K562 (cell line): Measurements from ENCODE around the gene C20orf173. TPM values are rescaled to one million over a fixed set of nuclear protein-coding genes. Genes with fewer than 3 reads are reported as not detected.

Experiments used
- ATAC-seq: fragments of 200-7000 bp; cut with Tn5 transposase; 3 replicates; pipeline ENCODE4 v1.9.1; 2020; ENCODE audit warnings: moderate library complexity
- BruUV-seq: library from RNA; stranded (reverse); fragments of 400-500 nt; replicated peaks from 2 replicates; lab custom pipeline; 2021; lab: Mats Ljungman, UMichigan
- CTCF ChIA-PET: fragments of 300-600 bp; formaldehyde crosslinking; extraction: SDS; loops from one replicate; lab custom pipeline; 2021; ENCODE audit warnings: low intra/inter-chr PET ratio; lab: Yijun Ruan, JAX
- POLR2A ChIA-PET: fragments of 300-600, 350-650 bp; sonication (Branson Sonifier 250); formaldehyde crosslinking; extraction: SDS; loops from one replicate; lab custom pipeline; 2021; ENCODE audit warnings: antibody characterized with exemption, inconsistent platforms; lab: Yijun Ruan, JAX
- DNase-seq, 4 experiments: peaks; one replicate each; pipeline versions ENCODE4 v3.0.0 to v3.0.0-alpha.2; 2011 to 2018; ENCODE audit warnings: low spot score in 3 of 4, mixed read lengths in 3 of 4; ENCODE audit errors: extremely low read depth in 1 of 4
- FAIRE-seq: peaks from 2 replicates; lab custom pipeline; 2011; peaks lifted over from hg19 to GRCh38; lab: Jason Lieb, UNC
- H2AFZ ChIP-seq: 2 replicates; pipeline ENCODE4 v1.6.0; 2011; ENCODE audit warnings: low read depth, low read length, control low read depth, inconsistent platforms
- H3K27ac ChIP-seq: fragments of 200-600 bp; 3 replicates; pipeline ENCODE4 v1.8.0; 2011; ENCODE audit warnings: low read depth, mild to moderate bottlenecking, control low read depth, inconsistent platforms, low read length, moderate library complexity, mixed read lengths; ENCODE audit errors: extremely low read depth
- H3K27me3 ChIP-seq, 2 experiments: fragments of 300-600 bp in 1 of 2; 2 replicates in 1 of 2; 3 replicates in 1 of 2; pipeline versions ENCODE4 v1.6.0 to v1.8.0; 2011; ENCODE audit warnings: inconsistent platforms in 2 of 2, low read length in 2 of 2, mild to moderate bottlenecking in 1 of 2, mixed read lengths in 1 of 2, moderate library complexity in 1 of 2; ENCODE audit not compliant: control insufficient read depth in 2 of 2, insufficient read depth in 2 of 2
- H3K36me3 ChIP-seq: fragments of 300-600 bp; 3 replicates; pipeline ENCODE4 v1.8.0; 2011; ENCODE audit warnings: mild to moderate bottlenecking, low read length, inconsistent platforms; ENCODE audit not compliant: control insufficient read depth, insufficient read depth
- H3K4me1 ChIP-seq, 2 experiments: fragments of 200-600 bp in 1 of 2; replicated peaks in 1 of 2; 2 replicates in 1 of 2; 3 replicates in 1 of 2; pipeline versions ENCODE4 v1.5.1 to v1.8.0; 2011; ENCODE audit warnings: inconsistent platforms in 2 of 2, low read length in 2 of 2, mild to moderate bottlenecking in 1 of 2, mixed read lengths in 1 of 2, moderate library complexity in 1 of 2; ENCODE audit not compliant: control insufficient read depth in 2 of 2, insufficient read depth in 2 of 2
- H3K4me2 ChIP-seq: 2 replicates; pipeline ENCODE4 v1.6.1; 2011; ENCODE audit warnings: low read length, control low read depth, inconsistent platforms, mixed read lengths; ENCODE audit not compliant: insufficient read depth
- H3K4me3 ChIP-seq: fragments of 200-600 bp; sonication (generic), shearing (Covaris generic); 2 replicates; pipeline ENCODE4 v1.5.1; 2016; ENCODE audit warnings: control low read depth, inconsistent platforms
- H3K79me2 ChIP-seq: fragments of 200-600 bp; 3 replicates; pipeline ENCODE4 v1.8.0; 2011; ENCODE audit warnings: low read length, inconsistent platforms; ENCODE audit not compliant: control insufficient read depth, insufficient read depth
- H3K9ac ChIP-seq, 2 experiments: 2 replicates each; pipeline versions ENCODE4 v1.6.0 to v1.6.1; 2011; ENCODE audit warnings: low read depth in 2 of 2, low read length in 2 of 2, control low read depth in 1 of 2, inconsistent platforms in 1 of 2, mild to moderate bottlenecking in 1 of 2, mixed read lengths in 1 of 2; ENCODE audit not compliant: insufficient read depth in 1 of 2
- H3K9me1 ChIP-seq: one replicate; pipeline ENCODE4 v1.6.0; 2011; ENCODE audit warnings: inconsistent platforms, mild to moderate bottlenecking, low read length, moderate library complexity; ENCODE audit not compliant: control insufficient read depth, insufficient read depth
- H3K9me3 ChIP-seq: replicated peaks from 2 replicates; pipeline ENCODE4 v1.5.1; 2011; ENCODE audit warnings: low read depth, low read length, inconsistent platforms; ENCODE audit not compliant: control insufficient read depth, insufficient read depth
- H4K20me1 ChIP-seq: replicated peaks from 2 replicates; pipeline ENCODE4 v1.6.1; 2011; ENCODE audit warnings: low read length, inconsistent platforms, mixed read lengths; ENCODE audit not compliant: control insufficient read depth, insufficient read depth
- BRCA1 ChIP-seq, 2 experiments: fragments of 450-650 bp in 1 of 2; sonication (generic) in 1 of 2; formaldehyde crosslinking in 1 of 2; IDR thresholded peaks; 2 replicates each; pipeline versions ENCODE4 v1.5.0 to v1.6.1; 2017 to 2020; ENCODE audit warnings: mild to moderate bottlenecking in 1 of 2, missing genetic modification reagents in 1 of 2
- CREM ChIP-seq: IDR thresholded peaks from 2 replicates; pipeline ENCODE4 v1.6.1; 2014; ENCODE audit warnings: antibody characterized with exemption, low read depth
- NR3C1 ChIP-seq: sonication (generic); formaldehyde crosslinking; IDR thresholded peaks from 2 replicates; pipeline ENCODE4 v1.8.1; 2022; ENCODE audit warnings: missing genetic modification reagents
- ZBTB17 ChIP-seq: fragments of 450-650 bp; formaldehyde crosslinking; IDR thresholded peaks from 2 replicates; pipeline ENCODE4 v1.4.0; 2020; ENCODE audit warnings: mild to moderate bottlenecking
- WGBS: fragments of 100-300 bp; shearing (Covaris generic); methylation state at CpG from one replicate; pipeline ENCODE4 v1.1.6; 2016; ENCODE audit warnings: low coverage, mixed read lengths; ENCODE audit not compliant: insufficient coverage; ENCODE audit errors: missing lambda C conversion rate; 5-methylcytosine and 5-hydroxymethylcytosine counted together
- in situ Hi-C: fragments of 300-500 bp; cut with MboI; formaldehyde crosslinking; loops from 4 replicates; pipeline ENCODE4 v1.15.0; 2018; ENCODE audit warnings: inconsistent platforms, mixed read lengths
- intact Hi-C: fragments of 100-400 bp; cut with micrococcal nuclease; formaldehyde crosslinking; loops from 2 replicates; pipeline ENCODE4 v1.14.2; 2022
- polyA plus RNA-seq, 8 experiments: library from polyadenylated mRNA; depleted of rRNA in 4 of 8; stranded (reverse) in 5 of 8; unstranded in 3 of 8; fragments of >200 nt; fragmentation: Nextera tagmentation in 2 of 8; fragmentation: Illumina TruSeq in 1 of 8; extraction: Ambion mirVana in 2 of 8; extraction: Trizol in 1 of 8; gene quantifications; 2 replicates each; pipeline versions ENCODE4 v1.2.1 to v1.2.3, GENCODE V29; 2011 to 2014; ENCODE audit warnings: inconsistent platforms in 1 of 8, missing spikeins in 1 of 8
- total RNA-seq, 7 experiments: library from RNA; depleted of rRNA in 6 of 7; stranded (reverse); fragments of >200 nt in 6 of 7; fragmentation: Illumina TruSeq in 2 of 7; extraction: Trizol in 2 of 7; gene quantifications; 2 replicates each; pipeline versions ENCODE4 v1.2.1 to v1.2.3, GENCODE V29; 2011 to 2021; ENCODE audit warnings: low replicate concordance in 1 of 7

Gene C20orf173
- total and polyA plus RNA-seq, 9 of the 15 experiments (the other 6 are each of a cell fraction or from before 2014, with no cell fraction given) = not detected

DNA sequence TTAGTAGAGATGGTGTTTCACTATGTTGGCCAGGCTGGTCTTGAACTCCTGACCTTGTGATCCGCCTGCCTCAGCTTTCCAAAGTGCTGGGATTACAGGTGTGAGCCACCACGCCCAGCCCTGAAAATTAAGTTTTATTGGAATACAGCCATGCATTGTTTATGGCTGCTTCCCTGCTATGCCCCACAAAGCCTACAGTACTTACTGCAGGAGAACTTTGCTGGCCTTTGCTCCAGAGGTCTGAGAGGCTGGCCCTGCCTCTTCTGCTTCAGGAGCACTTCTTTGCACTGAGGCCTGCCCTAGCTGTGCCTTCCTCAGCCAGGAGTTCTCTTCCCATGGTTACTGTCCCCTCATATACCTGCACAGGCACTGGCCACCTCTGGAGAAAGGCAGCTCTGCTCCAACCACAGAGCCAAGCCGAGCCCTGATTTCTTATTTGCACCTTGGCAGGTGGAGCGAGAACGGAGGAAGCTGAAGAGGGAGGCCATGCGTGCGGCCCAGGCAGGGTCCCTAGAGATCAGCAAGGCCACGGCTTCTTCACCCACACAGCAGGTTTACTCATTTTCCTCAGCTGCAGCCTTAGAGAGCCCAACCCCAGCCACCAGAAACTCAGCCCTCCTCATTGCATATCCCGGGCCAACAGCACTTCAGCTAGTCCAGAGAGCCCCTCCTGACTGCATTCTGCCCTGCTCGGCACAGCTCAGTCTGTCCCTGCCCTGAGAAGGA is 20.8 kb downstream of the C20orf173 start:
- DNase-seq (no peak), FAIRE-seq (no peak), ATAC-seq (no peak)
- intact Hi-C loops (no loop called here), in situ Hi-C loops (no loop called here)
- Histone ChIP-seq H3K4me3 (no peak overlapping the region), H3K4me1 (peaks cover 0 to 6% of the 10 kb centered on the region in 2 experiments; a peak in 2 of 5 replicates), H3K9me1 (no peaks in the 10 kb centered on the region), H3K36me3 (peaks cover 64% of the 10 kb centered on the region; the same call in 2 of the 3 replicates), H2AFZ (no peak overlapping the region), H3K27ac (no peak overlapping the region), H3K27me3 (no peaks in the 10 kb centered on the region), H3K9me3 (no peaks in the 10 kb centered on the region), H3K79me2 (no peaks in the 10 kb centered on the region), H3K9ac (no peak overlapping the region), H3K4me2 (no peak overlapping the region), H4K20me1 (peaks cover 10% of the 10 kb centered on the region; the same call in 1 of the 2 replicates)
- CTCF ChIA-PET = no interaction called here
- WGBS = 87% methylated on average over 9 of the region's 10 CpGs
- POLR2A ChIA-PET = interaction anchor here (0.6 to 1.2 kb wide), 3 partner anchors 8 to 586 kb away, joined by 3 to 4 read pairs (median 3); no protein-coding TSS in a partner anchor
- BruUV-seq = no TSS peak
- TF ChIP-seq CREM (no peak), NR3C1 (CRISPR knock-in tag) (no peak), BRCA1 (IDR thresholded peaks at IDR 0.05) (no peak), BRCA1 (CRISPR knock-in tag; IDR thresholded peaks at IDR 0.05) (no peak), ZBTB17 (CRISPR knock-in tag) (no peak)
